Superior temporal gyrus (tissue), 1 donor: ENCODE measurements around the gene BBX.

Experiments
- DNase-seq: peaks from one replicate; pipeline ENCODE4 v3.0.0-alpha.2; 2016; ENCODE audit errors: extremely low spot score

BBX gene

DNA sequence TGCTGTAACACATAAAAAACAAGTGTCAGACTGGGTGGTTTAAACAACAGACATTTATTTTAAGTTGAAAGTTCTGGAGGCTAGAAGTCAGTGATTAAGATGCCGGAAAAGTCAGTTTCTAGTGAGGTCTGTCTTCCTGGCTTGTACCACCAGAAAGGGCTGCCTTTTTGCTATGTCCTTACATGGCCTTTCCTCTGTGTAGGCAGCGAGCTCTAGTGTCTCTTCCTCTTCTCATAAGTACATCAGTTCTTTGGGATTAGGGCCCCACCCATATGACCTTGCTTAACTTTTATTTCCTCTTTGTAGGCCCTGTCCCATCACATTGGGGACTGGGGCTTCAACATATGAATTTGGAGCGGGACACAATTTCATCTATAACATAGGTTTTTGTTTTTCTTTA is 128.0 kb downstream of the BBX start:
- no peak for DNase-seq

DNA sequence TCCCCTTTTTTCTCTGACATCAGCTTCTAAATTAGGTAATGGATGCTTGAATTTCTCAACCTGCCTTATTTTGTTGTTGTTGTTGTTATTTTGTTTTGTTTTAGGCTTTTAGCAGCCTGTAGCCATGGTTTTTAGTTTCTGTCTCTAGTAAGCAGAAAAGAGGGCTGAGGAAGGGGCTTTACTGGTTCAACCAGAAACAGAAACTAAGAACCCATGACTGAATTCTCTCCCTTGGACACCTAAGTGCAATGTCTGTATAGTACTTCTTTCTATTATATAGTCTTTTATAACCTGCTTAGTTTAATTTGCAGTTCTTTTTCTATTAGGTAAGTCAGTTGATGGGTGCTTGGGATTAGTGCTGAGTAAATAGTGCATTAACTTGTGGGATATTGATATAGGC is 129.0 kb downstream of the BBX start:
- DNase-seq: no peak

DNA sequence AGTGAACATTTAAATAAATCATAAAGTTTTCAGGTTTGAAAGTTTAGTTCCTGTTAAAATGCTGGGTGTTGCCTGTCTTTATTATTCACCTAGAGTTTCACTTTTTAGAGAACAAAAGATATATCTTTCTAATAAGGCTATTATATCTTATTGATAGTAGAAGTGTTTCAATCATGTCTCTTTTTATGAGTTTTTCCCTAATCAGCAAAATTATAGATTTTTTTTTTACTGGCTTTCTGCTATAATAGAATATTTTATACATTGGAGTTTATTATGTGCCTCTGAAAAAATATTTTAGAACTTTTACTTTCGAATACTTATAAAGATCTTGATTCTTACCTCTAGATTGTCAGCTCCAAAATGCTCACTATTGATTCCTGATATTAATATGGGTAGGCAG is 131.5 kb downstream of the BBX start:
- DNase-seq: no peak

DNA sequence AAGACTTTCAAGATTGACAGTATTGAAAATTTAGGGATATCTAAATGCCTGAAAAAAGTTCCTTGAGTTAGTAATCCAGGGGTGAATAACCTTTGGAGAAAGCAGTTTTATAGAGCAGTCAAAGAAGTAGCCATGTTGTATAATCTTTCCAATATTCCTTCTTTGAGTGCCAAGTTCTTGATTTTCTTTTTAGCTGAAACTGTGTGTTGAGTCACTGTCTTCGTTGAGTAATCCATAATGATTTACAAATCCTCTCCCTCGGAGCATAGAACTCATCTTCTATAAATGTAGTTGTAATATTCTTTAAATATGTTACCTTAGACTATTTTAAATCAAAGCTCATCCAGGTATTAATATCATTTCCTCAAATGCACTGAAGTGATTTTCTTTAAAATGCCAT is 135.2 kb downstream of the BBX start:
- DNase-seq: no peak

DNA sequence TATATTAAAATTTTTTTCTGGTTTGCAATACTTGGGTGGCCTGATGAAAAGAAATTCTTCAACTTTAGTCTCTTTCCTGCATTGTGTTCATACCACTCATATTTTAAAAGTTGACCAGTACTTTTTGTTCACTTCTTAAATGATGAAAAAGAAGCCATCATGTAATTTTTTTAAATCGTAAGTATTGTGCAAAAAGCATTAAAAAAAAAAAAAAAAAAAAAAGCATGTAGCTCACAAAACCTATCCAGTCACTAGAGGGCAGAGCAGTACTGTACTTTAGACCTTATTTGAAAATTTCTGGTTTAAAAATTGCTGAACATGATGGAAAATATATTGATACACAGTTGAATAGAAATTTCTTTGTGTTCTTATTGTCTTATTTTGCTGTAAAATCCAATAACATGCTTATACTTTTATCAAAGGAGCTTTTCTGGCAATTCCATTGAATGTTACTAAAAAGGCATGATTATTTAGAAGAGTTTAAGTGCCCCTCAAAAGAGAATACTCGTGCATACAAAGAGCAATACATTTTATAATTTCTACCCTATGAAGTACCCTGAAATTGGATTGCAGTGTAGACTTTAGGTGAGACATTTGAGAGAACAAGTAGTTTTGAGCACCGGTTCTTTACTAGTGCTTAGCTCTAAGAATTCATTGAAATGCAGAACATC is 137.7 kb downstream of the BBX start:
- peak; percentile 85 for DNase-seq

DNA sequence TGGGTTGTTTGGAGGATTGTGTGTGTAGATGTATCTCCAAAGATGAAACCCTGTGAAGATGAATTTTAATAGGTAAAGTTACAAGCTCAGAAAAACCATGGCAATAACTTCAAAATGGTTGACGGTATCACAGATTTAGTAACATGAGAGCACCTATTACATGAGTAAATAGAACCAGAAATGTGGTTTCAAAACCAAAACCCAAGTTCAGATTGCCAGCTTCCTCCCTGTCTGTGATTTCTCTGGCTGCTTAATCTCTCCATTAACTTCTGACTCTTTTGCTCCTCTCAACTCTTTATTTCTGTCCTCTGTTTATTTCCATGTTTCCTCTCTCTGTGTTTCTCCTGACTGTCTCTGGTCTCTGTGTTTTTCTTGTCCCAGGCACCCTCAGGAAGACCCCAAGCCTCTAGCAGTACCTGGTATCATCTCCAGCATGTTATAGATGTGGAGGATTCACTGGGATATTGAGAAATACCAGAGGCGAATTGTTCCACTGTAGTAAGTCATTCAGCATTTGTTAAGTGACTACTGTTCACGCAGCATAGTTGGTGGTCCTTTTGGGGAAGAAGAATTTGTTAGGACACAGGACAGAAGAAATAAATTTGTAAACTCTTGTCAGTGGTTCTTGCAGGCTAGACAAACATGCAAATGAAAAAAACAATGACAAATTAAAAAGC is 138.8 kb downstream of the BBX start:
- DNase-seq: no peak

DNA sequence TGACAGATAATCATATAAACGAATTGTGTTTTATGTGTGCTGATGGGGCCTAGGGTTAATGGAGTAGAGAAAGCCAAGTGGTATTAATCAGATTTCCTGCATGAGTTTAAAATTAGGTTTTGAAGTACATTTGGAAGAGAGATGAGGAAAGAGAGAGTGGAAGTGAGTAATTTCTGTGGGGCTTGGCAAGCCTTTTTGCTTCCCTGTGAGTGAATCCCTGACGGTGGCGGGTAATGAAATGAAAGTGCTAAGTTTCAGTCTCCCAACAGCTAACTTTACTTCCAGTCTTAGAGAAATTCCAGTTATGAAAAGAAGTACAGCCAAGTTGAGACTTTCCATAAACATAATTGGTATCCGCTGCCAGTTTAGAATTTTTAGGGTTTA is 139.4 kb downstream of the BBX start:
- DNase-seq: no peak

DNA sequence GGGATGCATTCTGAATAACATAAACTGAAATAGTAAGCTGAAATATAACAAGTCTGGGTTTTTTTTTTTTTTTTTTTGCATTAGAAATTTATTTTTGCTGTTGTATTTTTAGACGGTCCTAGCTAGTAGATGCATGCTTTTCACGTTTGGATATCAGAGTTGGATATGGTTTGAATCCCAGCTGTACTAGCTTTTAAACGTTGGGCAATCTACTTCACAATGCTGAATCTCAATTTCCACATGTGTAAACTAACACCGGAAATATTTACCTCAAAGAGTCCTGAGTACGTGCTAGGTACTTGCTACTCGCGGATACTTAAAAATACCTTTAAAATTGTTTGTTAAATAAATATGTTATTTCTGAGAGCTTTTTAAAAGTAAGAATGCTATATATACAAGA is 139.8 kb downstream of the BBX start:
- no peak for DNase-seq

DNA sequence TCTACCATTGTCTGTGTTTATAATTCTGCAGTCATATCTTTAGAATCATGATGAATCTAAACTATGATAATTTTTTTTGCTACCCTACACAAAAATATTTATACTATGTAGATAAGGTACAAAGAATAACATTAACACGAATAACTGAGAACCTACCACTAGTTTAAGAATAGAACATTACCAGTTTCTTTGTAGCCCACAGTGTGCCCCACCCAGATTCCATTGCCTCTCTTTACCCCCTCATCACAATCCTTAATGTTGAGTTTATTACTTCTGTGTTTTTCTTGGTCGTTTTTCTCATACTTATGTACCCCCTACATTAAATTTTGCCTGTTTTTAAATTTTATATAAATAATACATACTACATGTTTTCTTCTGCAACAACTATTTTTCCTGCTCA is 140.5 kb downstream of the BBX start:
- no peak for DNase-seq

DNA sequence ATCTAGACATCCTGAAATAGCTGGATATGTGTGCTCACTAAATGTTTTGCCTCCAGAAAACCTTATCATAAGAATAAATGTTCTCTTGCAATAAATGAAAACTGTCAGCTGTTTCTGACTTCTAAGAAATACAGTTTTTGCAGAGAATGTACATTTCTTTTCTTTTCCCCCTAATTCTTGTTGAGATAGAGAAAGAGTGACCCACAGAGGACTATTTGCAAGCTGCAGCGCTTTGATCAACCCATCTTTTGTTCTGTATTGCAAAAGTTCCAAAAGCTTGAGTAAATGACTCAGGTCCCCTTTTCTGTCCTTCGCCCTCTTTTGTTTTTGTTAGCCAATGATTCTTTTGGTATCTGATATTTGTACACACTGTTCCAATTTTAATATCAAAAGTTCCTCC is 141.9 kb downstream of the BBX start:
- peak; percentile 68 for DNase-seq

DNA sequence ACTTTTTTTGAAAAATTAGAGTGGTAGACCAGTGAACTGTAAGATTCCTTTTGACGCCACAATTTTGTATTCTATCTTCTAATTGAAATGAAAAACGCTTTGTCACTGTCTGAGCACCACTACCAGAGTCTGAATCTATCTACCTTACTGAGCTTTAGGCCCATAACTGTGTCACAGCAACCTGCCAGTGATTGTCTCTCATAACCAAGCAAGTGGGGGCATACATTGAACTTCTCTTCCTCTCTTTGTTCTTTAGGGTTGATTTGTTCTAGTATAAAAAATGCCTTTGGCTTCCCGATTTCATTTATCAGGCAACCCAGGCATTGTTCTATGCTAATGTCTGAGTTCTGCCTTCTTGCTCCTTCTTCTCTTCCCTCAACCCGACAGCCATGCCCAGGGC is 142.6 kb downstream of the BBX start:
- no peak for DNase-seq

DNA sequence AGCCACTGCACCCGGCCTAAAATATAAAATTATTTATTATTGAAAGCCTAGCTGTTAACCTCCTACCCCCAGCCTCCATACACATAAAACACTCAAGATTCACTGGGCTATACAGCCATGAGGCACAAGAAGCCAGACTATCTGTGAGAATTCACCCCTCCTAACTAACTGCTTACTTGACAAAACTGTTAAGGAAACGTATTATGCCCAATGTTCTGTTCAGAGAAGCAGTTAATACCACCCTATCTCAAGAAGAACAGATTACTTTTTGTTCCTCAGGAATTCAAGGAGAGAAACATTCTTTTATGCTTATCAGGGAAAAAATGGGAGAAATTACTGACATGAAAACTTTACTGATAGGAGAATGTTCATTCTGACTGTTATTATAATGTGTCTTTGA is 144.1 kb downstream of the BBX start:
- DNase-seq: no peak

DNA sequence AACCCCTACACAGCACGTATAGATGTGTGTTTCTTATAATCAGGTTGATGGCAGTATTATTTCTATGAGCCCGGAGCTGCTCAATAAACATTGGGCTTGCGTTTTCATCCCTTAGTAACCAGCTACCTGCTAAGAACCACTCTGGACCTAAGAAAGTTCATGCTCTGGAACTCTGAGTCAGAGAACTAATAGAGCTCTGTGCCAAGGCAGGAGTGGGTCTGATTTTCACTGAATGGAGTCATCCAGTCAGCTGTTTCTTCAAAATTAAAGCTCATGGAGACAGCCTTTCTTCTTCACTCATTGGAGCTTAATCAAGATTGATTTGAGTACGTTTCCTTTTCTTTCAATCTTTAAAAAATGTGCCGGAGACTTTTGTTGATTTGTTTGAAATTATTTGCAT is 145.7 kb downstream of the BBX start:
- no peak for DNase-seq

DNA sequence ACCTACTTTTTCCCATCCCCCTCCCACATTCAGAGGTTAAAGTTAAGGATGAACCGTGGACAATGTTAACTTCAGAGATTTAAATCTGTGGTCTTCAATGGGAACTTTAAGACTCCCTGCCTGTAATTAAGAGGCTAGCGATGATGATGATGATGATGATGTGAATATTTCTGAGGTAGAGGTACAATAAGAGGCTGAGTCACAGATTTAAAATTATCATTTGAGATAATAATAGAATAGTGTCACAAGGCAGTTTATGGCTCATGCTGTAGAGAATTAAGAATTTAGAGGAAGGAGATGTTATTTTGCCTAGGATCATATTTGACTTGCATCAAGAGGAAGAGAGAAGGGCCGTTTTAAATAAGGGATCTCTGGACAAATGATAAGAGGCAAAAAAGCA is 146.2 kb downstream of the BBX start:
- DNase-seq: no peak

DNA sequence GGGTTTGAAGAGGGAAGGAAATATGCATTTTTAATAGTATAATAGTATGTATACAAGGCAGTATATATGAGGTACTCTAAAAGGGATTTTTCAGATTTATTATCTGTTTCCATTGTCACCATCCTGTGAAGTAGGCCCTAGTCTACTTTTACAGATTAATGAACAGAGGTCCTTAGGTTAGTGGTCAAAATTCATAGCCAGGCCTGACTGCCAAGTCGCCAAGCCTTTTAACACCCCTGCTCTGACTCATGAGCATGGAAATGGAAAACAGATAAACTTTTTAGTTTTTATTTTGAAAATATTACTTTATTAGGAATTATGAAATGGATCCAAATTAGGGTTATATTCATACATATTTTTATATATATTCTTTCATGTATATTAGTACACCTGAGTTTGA is 146.9 kb downstream of the BBX start:
- DNase-seq: no peak

DNA sequence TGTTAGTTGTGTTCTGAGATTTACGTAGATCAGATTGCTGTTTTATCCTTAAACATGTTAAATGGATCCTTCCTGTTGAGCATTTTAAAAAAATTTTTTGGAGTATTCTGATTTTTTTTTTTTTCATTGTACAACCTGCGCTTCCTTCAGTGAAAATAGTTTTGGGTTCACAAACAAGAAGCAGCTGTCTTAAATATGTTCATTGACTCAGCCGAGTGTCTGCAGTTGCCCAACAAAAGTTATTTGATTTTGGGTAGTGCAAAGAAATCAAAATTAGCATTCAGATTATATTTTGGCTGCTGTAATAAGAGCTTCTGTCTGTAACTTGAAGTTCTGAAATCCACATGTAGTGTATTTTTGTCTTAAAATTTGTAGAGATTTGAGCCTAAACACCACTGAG is 148.2 kb downstream of the BBX start:
- no peak for DNase-seq

DNA sequence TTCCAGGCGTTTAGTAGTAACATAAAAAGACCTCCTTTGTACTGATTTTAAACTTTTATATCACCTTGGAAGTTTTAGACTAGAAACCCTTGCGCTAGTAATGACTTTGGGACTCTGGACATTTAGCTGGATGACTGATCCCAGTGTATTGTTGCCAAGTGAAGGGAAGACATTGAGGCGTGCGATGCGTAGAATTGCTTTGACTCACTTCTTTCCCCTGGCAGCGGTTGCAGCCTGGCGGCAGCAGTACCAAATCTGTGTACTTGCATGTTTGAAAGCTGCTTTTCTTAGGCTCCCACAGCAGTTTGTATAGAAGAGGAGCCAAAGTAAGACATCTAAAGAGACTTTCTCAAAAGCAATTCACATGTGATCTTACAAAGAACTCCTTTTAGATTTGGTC is 151.6 kb downstream of the BBX start:
- DNase-seq: peak; percentile 77

DNA sequence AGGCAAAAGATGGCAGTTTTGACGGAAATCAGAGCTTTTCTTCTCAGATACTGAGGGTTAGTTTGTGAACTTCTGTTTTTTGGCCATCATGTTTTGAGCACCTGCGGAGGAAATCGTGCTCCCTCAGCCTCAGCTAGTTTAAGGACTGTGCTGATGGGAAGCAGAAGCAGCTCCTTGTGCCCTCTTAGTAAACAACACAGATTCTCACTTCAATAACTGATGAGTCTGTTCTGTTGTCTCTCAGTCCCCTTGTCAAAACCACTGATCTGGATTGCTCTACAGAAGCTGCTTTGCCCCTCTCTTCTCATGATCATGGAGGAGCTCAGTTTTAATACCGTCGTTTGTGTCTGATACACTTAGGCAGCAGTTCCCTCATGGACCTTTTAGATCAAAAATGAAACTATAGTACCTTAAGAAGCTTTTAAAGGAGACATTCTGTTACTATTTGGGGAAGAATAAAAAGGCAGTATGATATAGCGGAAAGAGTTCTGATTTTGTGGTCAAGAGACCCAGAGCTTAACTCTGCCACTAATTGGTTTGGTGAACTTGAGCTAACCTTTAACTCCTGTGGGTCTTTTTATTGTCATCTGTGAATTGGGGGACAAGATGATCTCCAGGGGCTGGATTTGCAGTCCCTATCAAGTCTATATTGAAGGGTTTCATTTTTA is 152.6 kb downstream of the BBX start:
- no peak for DNase-seq

DNA sequence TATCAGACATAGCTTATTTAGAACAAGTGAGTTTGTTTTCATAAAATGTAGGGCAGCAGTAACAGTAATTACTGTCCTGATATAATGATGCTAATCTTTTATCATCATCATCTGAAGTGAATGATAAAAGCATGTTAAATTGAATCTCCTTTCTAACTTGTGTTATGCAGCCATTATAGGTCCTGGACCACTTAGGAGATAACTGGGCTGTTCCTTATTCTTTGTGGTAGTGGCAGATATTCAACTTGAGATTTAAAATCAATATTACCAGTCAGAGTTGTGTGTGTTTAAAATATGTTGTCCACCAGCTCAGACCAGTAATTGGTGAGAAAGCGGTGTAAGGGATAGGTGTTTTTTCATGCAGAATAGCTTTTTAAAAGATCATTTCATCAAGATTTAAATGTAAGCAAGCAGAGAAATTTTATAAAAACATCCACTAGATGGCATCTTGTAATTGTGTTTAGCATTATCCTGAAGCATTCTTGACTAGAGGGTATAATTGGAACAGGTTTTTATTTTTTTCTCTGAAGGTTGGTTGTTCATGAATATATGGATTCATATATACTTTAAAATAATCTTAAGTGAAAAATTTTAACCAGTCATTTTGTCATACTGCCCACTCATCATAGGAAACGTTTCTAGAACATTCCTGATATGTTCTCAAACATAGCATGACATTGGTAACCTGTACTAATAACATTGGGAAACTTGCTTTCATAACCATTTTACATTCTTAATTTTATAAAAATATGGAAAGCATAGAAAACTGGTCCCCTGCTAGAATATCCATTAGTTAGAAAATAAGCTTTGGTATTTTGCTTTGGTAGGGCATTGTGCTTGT is 153.9 kb downstream of the BBX start:
- DNase-seq: peak; percentile 90

DNA sequence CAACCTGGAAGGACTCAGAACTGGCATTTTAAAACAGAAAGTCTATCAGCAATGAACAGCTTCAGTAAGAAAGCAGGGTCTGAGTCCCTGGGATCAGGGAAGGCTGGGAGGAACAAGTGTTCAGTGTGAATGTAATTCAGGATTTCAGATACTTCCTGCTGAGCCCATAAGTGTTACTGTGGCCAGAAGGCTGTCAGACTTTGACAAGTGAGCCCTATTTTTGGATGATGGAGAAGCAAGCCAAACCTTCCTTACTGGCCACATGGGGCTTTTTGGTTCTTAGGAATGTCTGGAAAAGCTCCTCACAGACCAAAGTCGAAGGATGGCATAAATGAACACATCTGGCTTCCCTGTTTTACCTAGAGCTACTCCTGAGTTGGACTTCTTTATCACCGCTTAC is 157.2 kb downstream of the BBX start:
- DNase-seq: no peak

DNA sequence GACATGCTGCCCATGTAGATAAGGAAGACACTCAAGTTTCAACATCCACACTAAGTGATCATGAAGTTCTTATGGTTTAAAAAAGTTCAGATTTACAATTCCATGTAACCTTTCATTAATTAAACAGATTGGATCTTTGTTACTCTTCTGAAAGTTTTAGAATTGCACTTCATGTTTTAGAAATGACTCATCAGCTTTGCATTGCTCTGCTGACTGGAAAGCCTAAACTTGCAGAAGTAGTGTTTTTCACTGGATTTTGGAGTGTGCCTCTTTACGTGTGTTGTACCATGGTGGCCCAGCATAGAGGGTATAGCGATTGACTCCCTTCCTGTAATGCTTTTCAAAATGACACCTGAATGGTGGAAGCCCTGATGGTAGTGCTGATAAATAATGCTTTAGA is 157.9 kb downstream of the BBX start:
- DNase-seq: no peak

DNA sequence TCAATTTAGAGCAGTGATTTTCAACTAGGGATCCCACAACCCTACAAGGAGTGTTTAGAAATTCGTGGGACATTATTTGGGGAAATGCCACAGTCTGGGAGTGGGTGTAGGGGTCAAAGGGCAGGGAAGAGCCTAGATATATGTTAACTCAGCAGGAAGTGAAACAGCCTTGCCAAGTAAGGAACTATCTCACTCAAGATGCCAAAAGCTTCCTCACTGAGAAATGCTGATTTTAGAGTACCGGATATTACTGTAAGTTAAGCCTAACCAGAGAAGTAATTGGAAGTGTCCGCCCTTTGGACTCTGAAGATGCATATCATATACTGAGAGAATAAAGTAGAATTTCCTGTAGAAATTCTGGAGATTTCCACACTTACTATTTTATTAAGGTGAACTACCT is 158.6 kb downstream of the BBX start:
- DNase-seq: no peak

DNA sequence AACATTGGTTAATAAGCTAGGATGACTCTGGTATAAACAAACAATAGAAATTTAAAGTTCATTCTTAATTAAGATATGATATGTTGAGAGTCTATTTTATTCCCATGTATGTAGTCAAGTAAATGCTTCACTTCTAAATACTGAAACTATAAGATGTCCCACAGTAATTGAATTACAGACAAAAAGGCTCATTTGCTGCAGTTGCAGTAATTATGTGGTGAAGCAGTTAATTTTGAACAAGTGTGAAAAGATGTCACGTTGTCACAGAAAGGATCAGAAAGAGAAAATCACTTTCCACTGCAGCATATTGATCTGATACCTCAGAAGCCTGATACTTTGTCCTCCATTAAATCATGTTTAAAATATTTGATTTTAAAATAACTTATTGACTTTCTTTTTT is 159.8 kb downstream of the BBX start:
- no peak for DNase-seq
